Endodermal cell (in vitro differentiated cells): ENCODE data around the gene TRMT10A. TPM values are rescaled to one million over a fixed set of nuclear protein-coding genes. Genes with fewer than 3 reads are reported as not detected.

ENCODE experiments used
- DNase-seq: peaks from one replicate; pipeline ENCODE4 v3.0.0-alpha.2; 2017
- H3K27ac ChIP-seq: 2 replicates; pipeline ENCODE4 v1.5.1; 2013; ENCODE audit warnings: mild to moderate bottlenecking, low read depth, low read length, moderate library complexity
- H3K27me3 ChIP-seq: 2 replicates; pipeline ENCODE4 v1.6.1; 2013; ENCODE audit warnings: mild to moderate bottlenecking, low read length, moderate library complexity; ENCODE audit not compliant: insufficient read depth, control insufficient read depth, poor library complexity, severe bottlenecking
- H3K36me3 ChIP-seq: 2 replicates; pipeline ENCODE4 v1.7.0; 2013; ENCODE audit warnings: mild to moderate bottlenecking, low read length, moderate library complexity; ENCODE audit not compliant: control insufficient read depth, insufficient read depth
- H3K4me1 ChIP-seq: one replicate; pipeline ENCODE4 v1.7.0; 2013; ENCODE audit warnings: low read length; ENCODE audit not compliant: control insufficient read depth, insufficient read depth
- H3K4me3 ChIP-seq: 2 replicates; pipeline ENCODE4 v1.5.1; 2013; ENCODE audit warnings: mild to moderate bottlenecking, low read length, moderate library complexity
- H3K9ac ChIP-seq: 2 replicates; pipeline ENCODE4 v1.6.1; 2013; ENCODE audit warnings: mild to moderate bottlenecking, low read length, moderate library complexity; ENCODE audit not compliant: poor library complexity, severe bottlenecking; ENCODE audit errors: extremely low read depth
- H3K9me3 ChIP-seq: 2 replicates; pipeline ENCODE4 v1.6.1; 2013; ENCODE audit warnings: mild to moderate bottlenecking, low read length, moderate library complexity; ENCODE audit not compliant: control insufficient read depth
- H3K27ac Mint-ChIP-seq: 2 replicates; pipeline ENCODE4 v1.8.0; 2020; ENCODE audit warnings: mixed read lengths
- H3K27me3 Mint-ChIP-seq: 2 replicates; pipeline ENCODE4 v1.8.0; 2021; ENCODE audit warnings: mild to moderate bottlenecking, mixed read lengths; ENCODE audit not compliant: insufficient read depth
- H3K36me3 Mint-ChIP-seq: 2 replicates; pipeline ENCODE4 v1.8.0; 2020; ENCODE audit warnings: low read depth, mixed read lengths
- H3K4me1 Mint-ChIP-seq: 2 replicates; pipeline ENCODE4 v1.8.0; 2020; ENCODE audit warnings: mixed read lengths
- H3K4me3 Mint-ChIP-seq: 2 replicates; pipeline ENCODE4 v1.8.0; 2020; ENCODE audit warnings: mild to moderate bottlenecking, moderate library complexity, mixed read lengths
- H3K9me3 Mint-ChIP-seq: 2 replicates; pipeline ENCODE4 v1.8.0; 2020; ENCODE audit warnings: mild to moderate bottlenecking, mixed read lengths
- CTCF ChIP-seq: fragments of 200-600 bp; sonication (generic); conservative IDR thresholded peaks from 2 replicates; pipeline ENCODE4 v1.5.0; 2021; ENCODE audit warnings: antibody characterized with exemption, mild to moderate bottlenecking
- WGBS, 2 experiments: methylation state at CpG; one replicate each; pipeline versions ENCODE4 v1.1.5 to v1.1.7; 2013; ENCODE audit warnings: missing lambda C conversion rate in 2 of 2, mixed read lengths in 1 of 2; ENCODE audit not compliant: insufficient coverage in 1 of 2, insufficient read length in 1 of 2; 5-methylcytosine and 5-hydroxymethylcytosine counted together
- total RNA-seq, 2 donors: library from RNA; stranded (reverse); fragmentation: NEBNext Ultra II Directional in 1 of 2; extraction: Animal tissue kit (Norgen Biotek cat#: 25700) in 1 of 2; gene quantifications; 2 replicates in 1 of 2; 3 replicates in 1 of 2; pipeline ENCODE4 v1.2.1, GENCODE V29; 2021

The TRMT10A gene
- total RNA-seq, 2 donors from 2014 or later = 4.4 to 5.5 TPM

GRCh38 chr4:99507762-99508161, 56.1 kb downstream of the TRMT10A start:
- no peak overlapping the region for H3K27ac ChIP-seq
- no peaks in the 10 kb centered on the region for H3K27me3 Mint-ChIP-seq
- H3K4me1 ChIP-seq = no peaks in the 10 kb centered on the region
- no peak overlapping the region for H3K4me3 ChIP-seq
- DNase-seq = no peak
- TF ChIP-seq CTCF = no peak
- H3K36me3 Mint-ChIP-seq = no peaks in the 10 kb centered on the region
- H3K9ac ChIP-seq = no peak overlapping the region
- no peaks in the 10 kb centered on the region for H3K27me3 ChIP-seq
- H3K4me1 Mint-ChIP-seq = peaks cover 4% of the 10 kb centered on the region
- no peak overlapping the region for H3K27ac Mint-ChIP-seq
- H3K36me3 ChIP-seq = no peaks in the 10 kb centered on the region
- H3K9me3 ChIP-seq = peaks cover 4% of the 10 kb centered on the region
- no peak overlapping the region for H3K4me3 Mint-ChIP-seq
- H3K9me3 Mint-ChIP-seq = no peaks in the 10 kb centered on the region

GRCh38 chr4:99507349-99507748, 56.5 kb downstream of the TRMT10A start:
- Histone ChIP-seq H3K9ac (no peak overlapping the region), H3K36me3 (no peaks in the 10 kb centered on the region), H3K4me1 (no peaks in the 10 kb centered on the region), H3K4me3 (no peak overlapping the region), H3K27ac (no peak overlapping the region), H3K9me3 (peaks cover 4% of the 10 kb centered on the region), H3K27me3 (no peaks in the 10 kb centered on the region)
- no peak overlapping the region for H3K4me3 Mint-ChIP-seq
- no peaks in the 10 kb centered on the region for H3K36me3 Mint-ChIP-seq
- H3K27ac Mint-ChIP-seq = no peak overlapping the region
- H3K27me3 Mint-ChIP-seq = no peaks in the 10 kb centered on the region
- no peaks in the 10 kb centered on the region for H3K9me3 Mint-ChIP-seq
- no peak for DNase-seq
- no CpG with 5 or more reads among the region's 1 CpG for WGBS, 2 experiments
- H3K4me1 Mint-ChIP-seq = peaks cover 4% of the 10 kb centered on the region
- no peak for TF ChIP-seq CTCF

- no peak for TF ChIP-seq CTCF
- Mint-ChIP-seq H3K36me3 (no peaks in the 10 kb centered on the region), H3K9me3 (no peaks in the 10 kb centered on the region), H3K4me3 (no peak overlapping the region), H3K4me1 (peaks cover 4% of the 10 kb centered on the region), H3K27me3 (no peaks in the 10 kb centered on the region), H3K27ac (no peak overlapping the region)
- H3K4me3 ChIP-seq = no peak overlapping the region
- 89 to 100% methylated on average over 2 of the region's 2 CpGs for WGBS, 2 experiments
- no peaks in the 10 kb centered on the region for H3K4me1 ChIP-seq
- no peak for DNase-seq
- no peak overlapping the region for H3K9ac ChIP-seq
- H3K9me3 ChIP-seq = peaks cover 4% of the 10 kb centered on the region
- H3K27me3 ChIP-seq = no peaks in the 10 kb centered on the region
- no peaks in the 10 kb centered on the region for H3K36me3 ChIP-seq
- no peak overlapping the region for H3K27ac ChIP-seq
These were observed 57.1 kb downstream of the TRMT10A start for GRCh38 chr4:99506781-99507180.
